GM12878 (cell line): ENCODE data around the gene C15orf39. TPM values are rescaled to one million over a fixed set of nuclear protein-coding genes. Genes with fewer than 3 reads are reported as not detected.

Experiments
- ATAC-seq: fragments of 200-7000 bp; cut with Tn5 transposase; 3 replicates; pipeline ENCODE4 v1.9.1; 2020; ENCODE audit warnings: mild to moderate bottlenecking, moderate library complexity
- BruUV-seq: library from RNA; stranded (reverse); fragments of 400-500 nt; replicated peaks from 2 replicates; lab custom pipeline; 2021; lab: Mats Ljungman, UMichigan
- CTCF ChIA-PET: fragments of 300-600 bp; sonication (Branson Sonifier 250); formaldehyde crosslinking; extraction: SDS; loops from one replicate; lab custom pipeline; 2021; ENCODE audit warnings: inconsistent platforms; lab: Yijun Ruan, JAX
- POLR2A ChIA-PET: fragments of 350-600 bp; formaldehyde crosslinking; extraction: SDS; loops from one replicate; lab custom pipeline; 2021; ENCODE audit warnings: inconsistent platforms; lab: Charles Lee
- RAD21 ChIA-PET: fragments of 300-600 bp; sonication (Branson Sonifier 250); formaldehyde crosslinking; loops from one replicate; lab custom pipeline; 2023; ENCODE audit warnings: antibody characterized with exemption; ENCODE audit not compliant: unreplicated experiment; lab: Charles Lee
- SMC1A ChIA-PET: fragments of 300-600 bp; sonication (Branson Sonifier 250); formaldehyde crosslinking; loops from one replicate; lab custom pipeline; 2023; ENCODE audit not compliant: unreplicated experiment, uncharacterized antibody; lab: Charles Lee
- DNase-seq: peaks from one replicate; pipeline ENCODE4 v3.0.0-alpha.2; 2011; ENCODE audit warnings: low read depth, low spot score
- FAIRE-seq: peaks from 3 replicates; lab custom pipeline; 2011; peaks lifted over from hg19 to GRCh38; lab: Jason Lieb, UNC
- H2AFZ ChIP-seq: 2 replicates; pipeline ENCODE4 v1.6.0; 2011; ENCODE audit warnings: low read depth, low read length, control low read depth; ENCODE audit not compliant: control insufficient read depth
- H3K27ac ChIP-seq: 2 replicates; pipeline ENCODE4 v1.5.1; 2011; ENCODE audit warnings: control low read depth; ENCODE audit not compliant: control insufficient read depth, insufficient read depth
- H3K27me3 ChIP-seq, 2 experiments: replicated peaks in 1 of 2; 2 replicates each; pipeline versions ENCODE4 v1.6.0 to v1.6.1; 2011; ENCODE audit warnings: low read length in 1 of 2; ENCODE audit not compliant: control insufficient read depth in 2 of 2, insufficient read depth in 2 of 2
- H3K36me3 ChIP-seq, 2 experiments: 2 replicates each; pipeline ENCODE4 v1.5.1; 2011; ENCODE audit warnings: low read length in 1 of 2; ENCODE audit not compliant: control insufficient read depth in 2 of 2, insufficient read depth in 2 of 2
- H3K4me1 ChIP-seq: 2 replicates; pipeline ENCODE4 v1.6.1; 2011; ENCODE audit warnings: mild to moderate bottlenecking, low read length, moderate library complexity, mixed read lengths; ENCODE audit not compliant: control insufficient read depth, insufficient read depth
- H3K4me2 ChIP-seq: 2 replicates; pipeline ENCODE4 v1.6.0; 2011; ENCODE audit warnings: control low read depth; ENCODE audit not compliant: control insufficient read depth, insufficient read depth
- H3K4me3 ChIP-seq: fragments of 200-600 bp; sonication (generic); 2 replicates; pipeline ENCODE4 v1.5.1; 2016
- H3K79me2 ChIP-seq: 2 replicates; pipeline ENCODE4 v1.6.0; 2011; ENCODE audit warnings: low read length; ENCODE audit not compliant: control insufficient read depth, insufficient read depth
- H3K9ac ChIP-seq: 2 replicates; pipeline ENCODE4 v1.8.0; 2011; ENCODE audit warnings: low read length, control low read depth, mixed read lengths; ENCODE audit not compliant: control insufficient read depth, insufficient read depth
- H3K9me3 ChIP-seq: replicated peaks from 3 replicates; pipeline ENCODE4 v1.5.1; 2011; ENCODE audit warnings: mild to moderate bottlenecking, low read length; ENCODE audit not compliant: control insufficient read depth, insufficient read depth
- H4K20me1 ChIP-seq: 2 replicates; pipeline ENCODE4 v1.6.0; 2011; ENCODE audit not compliant: control insufficient read depth, insufficient read depth
- CREM ChIP-seq: IDR thresholded peaks from 2 replicates; pipeline ENCODE4 v1.6.1; 2014; ENCODE audit warnings: antibody characterized with exemption, low read depth
- ESRRA ChIP-seq: IDR thresholded peaks from 2 replicates; pipeline ENCODE4 v1.6.1; 2012; ENCODE audit warnings: mild to moderate bottlenecking, low read length, improper control_type of control experiment
- GATAD2B ChIP-seq: fragments of 450-650 bp; conservative IDR thresholded peaks from 2 replicates; pipeline ENCODE4 v1.6.1; 2017; ENCODE audit warnings: low read depth, mild to moderate bottlenecking, moderate library complexity
- IRF4 ChIP-seq: IDR thresholded peaks from 2 replicates; pipeline ENCODE4 v1.6.1; 2011; ENCODE audit warnings: low read depth, low read length
- RCOR1 ChIP-seq: conservative IDR thresholded peaks from 2 replicates; pipeline ENCODE4 v1.6.1; 2012; ENCODE audit warnings: low read depth, low read length, improper control_type of control experiment
- SUZ12 ChIP-seq: fragments of 200-600 bp; sonication (generic); IDR thresholded peaks from one replicate; pipeline ENCODE4 v1.6.1; 2018; ENCODE audit warnings: antibody characterized with exemption, mild to moderate bottlenecking; ENCODE audit not compliant: unreplicated experiment
- TARDBP ChIP-seq: IDR thresholded peaks from 2 replicates; pipeline ENCODE4 v1.6.1; 2016; ENCODE audit warnings: borderline replicate concordance
- WGBS: methylation state at CpG from one replicate; pipeline ENCODE4 v1.1.6; 2016; ENCODE audit warnings: low lambda C conversion rate; ENCODE audit not compliant: insufficient replicate concordance, insufficient coverage; ENCODE audit errors: missing lambda C conversion rate; 5-methylcytosine and 5-hydroxymethylcytosine counted together
- in situ Hi-C: fragments of 300-500 bp; cut with MboI; formaldehyde crosslinking; loops from 9 replicates; pipeline ENCODE4 v1.14.3; 2018; ENCODE audit warnings: mixed read lengths
- intact Hi-C: fragments of 100-400 bp; cut with micrococcal nuclease; formaldehyde crosslinking; loops from one replicate; pipeline ENCODE4 v1.14.2; 2022; ENCODE audit not compliant: unreplicated experiment
- polyA plus RNA-seq, 11 experiments: library from polyadenylated mRNA; depleted of rRNA in 4 of 11; unstranded in 6 of 11; stranded (reverse) in 5 of 11; fragments of >200 nt; fragmentation: Nextera tagmentation in 4 of 11; fragmentation: Illumina TruSeq in 1 of 11; extraction: Ambion mirVana in 4 of 11; extraction: Trizol in 1 of 11; gene quantifications; 1 replicate in 1 of 11; 2 replicates in 10 of 11; pipeline versions ENCODE4 v1.2.1 to v1.2.3, GENCODE V29; 2011 to 2016; ENCODE audit warnings: inconsistent platforms in 2 of 11, missing spikeins in 2 of 11, low read depth in 1 of 11
- total RNA-seq, 4 experiments: library from RNA; depleted of rRNA in 3 of 4; stranded (reverse); fragments of >200 nt in 3 of 4; fragmentation: Illumina TruSeq in 1 of 4; extraction: Trizol in 1 of 4; gene quantifications; 2 replicates each; pipeline versions ENCODE4 v1.2.1 to v1.2.3, GENCODE V29; 2013 to 2021
- TF ChIP-seq, protein P1 (sequence below): fragments of 450-650 bp; IDR thresholded peaks from 2 replicates; pipeline ENCODE4 v1.6.1; 2014; ENCODE audit warnings: mild to moderate bottlenecking
- TF ChIP-seq, protein P2 (sequence below): fragments of 450-650 bp; IDR thresholded peaks from 2 replicates; pipeline ENCODE4 v1.6.1; 2016; ENCODE audit warnings: mild to moderate bottlenecking
- TF ChIP-seq, protein P3 (sequence below): IDR thresholded peaks from 2 replicates; pipeline ENCODE4 v1.6.1; 2012; ENCODE audit warnings: low read depth, low read length, improper control_type of control experiment
- TF ChIP-seq, protein P4 (sequence below): IDR thresholded peaks from 2 replicates; pipeline ENCODE4 v1.6.1; 2012; ENCODE audit warnings: mild to moderate bottlenecking, low read depth, low read length

Gene C15orf39
- total and polyA plus RNA-seq, 10 of the 15 experiments (the other 5 are each of a cell fraction or from before 2014, with no cell fraction given): 2.3 to 139 (median 33.0) TPM

DNA sequence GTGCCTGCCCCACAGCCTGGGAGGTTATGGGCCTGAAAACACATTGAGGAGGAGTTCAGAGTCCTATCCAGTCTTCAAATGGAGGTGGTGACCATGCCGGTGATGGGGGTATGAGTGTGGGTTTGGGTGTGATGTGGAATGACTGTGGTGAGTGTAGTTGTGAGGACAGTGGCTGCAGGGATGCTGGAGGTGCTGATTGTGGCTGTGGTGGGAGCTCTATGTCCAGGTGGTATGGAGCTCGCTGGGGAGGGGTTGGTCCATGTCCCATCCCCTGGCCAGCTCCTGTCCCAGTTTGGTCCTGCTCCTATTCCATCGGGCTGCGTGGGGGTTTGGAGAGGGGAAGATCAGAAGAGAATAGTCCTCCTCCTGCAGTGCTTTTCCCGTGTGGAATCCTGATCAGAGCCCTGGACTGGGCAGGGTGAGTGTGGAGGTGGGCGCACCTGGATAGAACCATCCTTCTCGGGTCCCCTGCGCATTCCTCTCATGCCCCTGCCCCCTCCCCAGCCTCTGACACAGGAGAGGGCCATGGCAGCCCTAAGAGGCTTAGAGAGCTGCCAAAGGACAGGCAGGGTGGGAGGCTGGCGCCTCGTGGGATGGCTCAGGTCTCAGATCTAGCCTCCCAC, 33.5 kb downstream of the C15orf39 start:
- in situ Hi-C loops (loop anchor here (5.0 kb wide), 1 partner anchor 82 kb away; no protein-coding TSS in a partner anchor), intact Hi-C loops (no loop called here)
- BruUV-seq: no TSS peak
- FAIRE-seq: no peak
- SMC1A ChIA-PET: no interaction called here
- no peaks in the 10 kb centered on the region for H4K20me1 ChIP-seq
- POLR2A ChIA-PET: no interaction called here
- H3K4me3 ChIP-seq: no peak overlapping the region
- H3K9ac ChIP-seq: no peak overlapping the region
- no peak overlapping the region for H2AFZ ChIP-seq
- H3K9me3 ChIP-seq: no peaks in the 10 kb centered on the region
- H3K27me3 ChIP-seq: peaks cover 0 to 2% of the 10 kb centered on the region in 2 experiments; a peak in 1 of 4 replicates
- no peak overlapping the region for H3K4me2 ChIP-seq
- RAD21 ChIA-PET: no interaction called here
- CTCF ChIA-PET: no interaction called here
- ATAC-seq: no peak
- H3K4me1 ChIP-seq: no peaks in the 10 kb centered on the region
- DNase-seq: no peak
- 21% methylated on average over 8 of the region's 10 CpGs for whole genome bisulfite sequencing
- no peak overlapping the region for H3K27ac ChIP-seq
- H3K79me2 ChIP-seq: no peaks in the 10 kb centered on the region
- TF ChIP-seq TARDBP (no peak), RCOR1 (no peak), CREM (no peak), IRF4 (no peak), GATAD2B (no peak), SUZ12 (no peak), ESRRA (no peak)
- TF ChIP-seq, protein P1, sequence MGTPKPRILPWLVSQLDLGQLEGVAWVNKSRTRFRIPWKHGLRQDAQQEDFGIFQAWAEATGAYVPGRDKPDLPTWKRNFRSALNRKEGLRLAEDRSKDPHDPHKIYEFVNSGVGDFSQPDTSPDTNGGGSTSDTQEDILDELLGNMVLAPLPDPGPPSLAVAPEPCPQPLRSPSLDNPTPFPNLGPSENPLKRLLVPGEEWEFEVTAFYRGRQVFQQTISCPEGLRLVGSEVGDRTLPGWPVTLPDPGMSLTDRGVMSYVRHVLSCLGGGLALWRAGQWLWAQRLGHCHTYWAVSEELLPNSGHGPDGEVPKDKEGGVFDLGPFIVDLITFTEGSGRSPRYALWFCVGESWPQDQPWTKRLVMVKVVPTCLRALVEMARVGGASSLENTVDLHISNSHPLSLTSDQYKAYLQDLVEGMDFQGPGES: no peak
- TF ChIP-seq, protein P2, sequence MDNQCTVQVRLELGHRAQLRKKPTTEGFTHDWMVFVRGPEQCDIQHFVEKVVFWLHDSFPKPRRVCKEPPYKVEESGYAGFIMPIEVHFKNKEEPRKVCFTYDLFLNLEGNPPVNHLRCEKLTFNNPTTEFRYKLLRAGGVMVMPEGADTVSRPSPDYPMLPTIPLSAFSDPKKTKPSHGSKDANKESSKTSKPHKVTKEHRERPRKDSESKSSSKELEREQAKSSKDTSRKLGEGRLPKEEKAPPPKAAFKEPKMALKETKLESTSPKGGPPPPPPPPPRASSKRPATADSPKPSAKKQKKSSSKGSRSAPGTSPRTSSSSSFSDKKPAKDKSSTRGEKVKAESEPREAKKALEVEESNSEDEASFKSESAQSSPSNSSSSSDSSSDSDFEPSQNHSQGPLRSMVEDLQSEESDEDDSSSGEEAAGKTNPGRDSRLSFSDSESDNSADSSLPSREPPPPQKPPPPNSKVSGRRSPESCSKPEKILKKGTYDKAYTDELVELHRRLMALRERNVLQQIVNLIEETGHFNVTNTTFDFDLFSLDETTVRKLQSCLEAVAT: no peak
- TF ChIP-seq, protein P3, sequence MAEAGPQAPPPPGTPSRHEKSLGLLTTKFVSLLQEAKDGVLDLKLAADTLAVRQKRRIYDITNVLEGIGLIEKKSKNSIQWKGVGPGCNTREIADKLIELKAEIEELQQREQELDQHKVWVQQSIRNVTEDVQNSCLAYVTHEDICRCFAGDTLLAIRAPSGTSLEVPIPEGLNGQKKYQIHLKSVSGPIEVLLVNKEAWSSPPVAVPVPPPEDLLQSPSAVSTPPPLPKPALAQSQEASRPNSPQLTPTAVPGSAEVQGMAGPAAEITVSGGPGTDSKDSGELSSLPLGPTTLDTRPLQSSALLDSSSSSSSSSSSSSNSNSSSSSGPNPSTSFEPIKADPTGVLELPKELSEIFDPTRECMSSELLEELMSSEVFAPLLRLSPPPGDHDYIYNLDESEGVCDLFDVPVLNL: no peak
- TF ChIP-seq, protein P4, sequence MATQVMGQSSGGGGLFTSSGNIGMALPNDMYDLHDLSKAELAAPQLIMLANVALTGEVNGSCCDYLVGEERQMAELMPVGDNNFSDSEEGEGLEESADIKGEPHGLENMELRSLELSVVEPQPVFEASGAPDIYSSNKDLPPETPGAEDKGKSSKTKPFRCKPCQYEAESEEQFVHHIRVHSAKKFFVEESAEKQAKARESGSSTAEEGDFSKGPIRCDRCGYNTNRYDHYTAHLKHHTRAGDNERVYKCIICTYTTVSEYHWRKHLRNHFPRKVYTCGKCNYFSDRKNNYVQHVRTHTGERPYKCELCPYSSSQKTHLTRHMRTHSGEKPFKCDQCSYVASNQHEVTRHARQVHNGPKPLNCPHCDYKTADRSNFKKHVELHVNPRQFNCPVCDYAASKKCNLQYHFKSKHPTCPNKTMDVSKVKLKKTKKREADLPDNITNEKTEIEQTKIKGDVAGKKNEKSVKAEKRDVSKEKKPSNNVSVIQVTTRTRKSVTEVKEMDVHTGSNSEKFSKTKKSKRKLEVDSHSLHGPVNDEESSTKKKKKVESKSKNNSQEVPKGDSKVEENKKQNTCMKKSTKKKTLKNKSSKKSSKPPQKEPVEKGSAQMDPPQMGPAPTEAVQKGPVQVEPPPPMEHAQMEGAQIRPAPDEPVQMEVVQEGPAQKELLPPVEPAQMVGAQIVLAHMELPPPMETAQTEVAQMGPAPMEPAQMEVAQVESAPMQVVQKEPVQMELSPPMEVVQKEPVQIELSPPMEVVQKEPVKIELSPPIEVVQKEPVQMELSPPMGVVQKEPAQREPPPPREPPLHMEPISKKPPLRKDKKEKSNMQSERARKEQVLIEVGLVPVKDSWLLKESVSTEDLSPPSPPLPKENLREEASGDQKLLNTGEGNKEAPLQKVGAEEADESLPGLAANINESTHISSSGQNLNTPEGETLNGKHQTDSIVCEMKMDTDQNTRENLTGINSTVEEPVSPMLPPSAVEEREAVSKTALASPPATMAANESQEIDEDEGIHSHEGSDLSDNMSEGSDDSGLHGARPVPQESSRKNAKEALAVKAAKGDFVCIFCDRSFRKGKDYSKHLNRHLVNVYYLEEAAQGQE: no peak
- H3K36me3 ChIP-seq: no peaks in the 10 kb centered on the region
